Naive thymus-derived CD4-positive, alpha-beta T cell (primary cell): ENCODE measurements around the gene RNF125. TPM values are rescaled to one million over a fixed set of nuclear protein-coding genes. Genes with fewer than 3 reads are reported as not detected.

Experiments used
- ATAC-seq: fragments of 150-1000 bp; cut with Tn5 transposase; 2 replicates; pipeline ENCODE4 v1.10.0; 2021; ENCODE audit warnings: mild to moderate bottlenecking, moderate library complexity
- CTCF ChIA-PET: fragments of 350-600 bp; sonication (Branson Sonifier 250); formaldehyde crosslinking; loops from one replicate; lab custom pipeline; 2021; ENCODE audit warnings: antibody characterized with exemption; lab: Charles Lee
- POLR2A ChIA-PET: fragments of 350-600 bp; sonication (Branson Sonifier 250); formaldehyde crosslinking; loops from one replicate; lab custom pipeline; 2021; ENCODE audit warnings: antibody characterized with exemption, inconsistent platforms; lab: Charles Lee
- DNase-seq, 9 donors: peaks; one replicate each; pipeline versions ENCODE4 v3.0.0 to v3.0.0-alpha.2; 2020 to 2022; ENCODE audit warnings: mixed read lengths in 1 of 9
- H3K27ac ChIP-seq: one replicate; pipeline ENCODE4 v1.7.0; 2013; ENCODE audit warnings: mild to moderate bottlenecking, low read depth, low read length, moderate library complexity
- H3K27me3 ChIP-seq, 2 donors: one replicate each; pipeline ENCODE4 v1.7.0; 2013; ENCODE audit warnings: low read length in 2 of 2, mild to moderate bottlenecking in 2 of 2, moderate library complexity in 2 of 2; ENCODE audit not compliant: control insufficient read depth in 2 of 2, insufficient read depth in 2 of 2
- H3K36me3 ChIP-seq, 3 experiments: 1 replicate in 2 of 3; 2 replicates in 1 of 3; pipeline ENCODE4 v1.7.0; 2013; ENCODE audit warnings: low read length in 3 of 3, mild to moderate bottlenecking in 3 of 3, moderate library complexity in 1 of 3; ENCODE audit not compliant: insufficient read depth in 3 of 3, control insufficient read depth in 2 of 3
- H3K4me1 ChIP-seq, 2 donors: one replicate each; pipeline ENCODE4 v1.7.0; 2013; ENCODE audit warnings: low read length in 2 of 2, mild to moderate bottlenecking in 2 of 2, moderate library complexity in 1 of 2; ENCODE audit not compliant: control insufficient read depth in 2 of 2, insufficient read depth in 2 of 2
- H3K4me3 ChIP-seq: 2 replicates; pipeline ENCODE4 v1.7.0; 2013; ENCODE audit warnings: mild to moderate bottlenecking, low read length
- H3K9me3 ChIP-seq, 3 experiments: 1 replicate in 2 of 3; 2 replicates in 1 of 3; pipeline ENCODE4 v1.7.0; 2013; ENCODE audit warnings: low read length in 3 of 3; ENCODE audit not compliant: control insufficient read depth in 2 of 3
- H3K27ac Mint-ChIP-seq, 9 donors: one replicate each; pipeline ENCODE4 v1.8.0; 2020 to 2022; ENCODE audit warnings: mixed read lengths in 9 of 9, mild to moderate bottlenecking in 8 of 9, moderate library complexity in 5 of 9, inconsistent platforms in 2 of 9
- H3K27me3 Mint-ChIP-seq, 5 donors: one replicate each; pipeline ENCODE4 v1.8.0; 2021 to 2022; ENCODE audit warnings: mixed read lengths in 5 of 5, mild to moderate bottlenecking in 1 of 5
- H3K36me3 Mint-ChIP-seq, 5 donors: one replicate each; pipeline ENCODE4 v1.8.0; 2020 to 2022; ENCODE audit warnings: mixed read lengths in 5 of 5, mild to moderate bottlenecking in 3 of 5, inconsistent platforms in 1 of 5
- H3K4me1 Mint-ChIP-seq, 7 donors: one replicate each; pipeline ENCODE4 v1.8.0; 2020 to 2022; ENCODE audit warnings: mixed read lengths in 7 of 7, mild to moderate bottlenecking in 3 of 7, inconsistent platforms in 1 of 7
- H3K4me3 Mint-ChIP-seq, 10 donors: one replicate each; pipeline ENCODE4 v1.8.0; 2020 to 2022; ENCODE audit warnings: mild to moderate bottlenecking in 10 of 10, mixed read lengths in 10 of 10, moderate library complexity in 6 of 10, inconsistent platforms in 2 of 10
- H3K9me3 Mint-ChIP-seq, 11 donors: one replicate each; pipeline ENCODE4 v1.8.0; 2020 to 2022; ENCODE audit warnings: mixed read lengths in 11 of 11, mild to moderate bottlenecking in 4 of 11, inconsistent platforms in 1 of 11, moderate library complexity in 1 of 11
- intact Hi-C, 2 donors: fragments of 100-400 bp; cut with micrococcal nuclease; formaldehyde crosslinking; loops; one replicate each; pipeline ENCODE4 v1.15.1; 2023
- polyA plus RNA-seq, 2 donors: library from polyadenylated mRNA; unstranded; fragments of 300-500 nt; fragmentation: Illumina TruSeq; gene quantifications; one replicate each; pipeline ENCODE4 v1.2.3, GENCODE V29; 2021
- total RNA-seq, 6 experiments: library from RNA in 5 of 6; stranded (reverse) in 5 of 6; gene quantifications; 1 replicate in 5 of 6; 2 replicates in 1 of 6; pipeline ENCODE4 v1.2.3 and lab custom pipeline; 2021 to 2026

Gene RNF125
- total and polyA plus RNA-seq, 7 experiments from 2014 or later = 20.9 to 64.7 (median 37.1) TPM

DNA sequence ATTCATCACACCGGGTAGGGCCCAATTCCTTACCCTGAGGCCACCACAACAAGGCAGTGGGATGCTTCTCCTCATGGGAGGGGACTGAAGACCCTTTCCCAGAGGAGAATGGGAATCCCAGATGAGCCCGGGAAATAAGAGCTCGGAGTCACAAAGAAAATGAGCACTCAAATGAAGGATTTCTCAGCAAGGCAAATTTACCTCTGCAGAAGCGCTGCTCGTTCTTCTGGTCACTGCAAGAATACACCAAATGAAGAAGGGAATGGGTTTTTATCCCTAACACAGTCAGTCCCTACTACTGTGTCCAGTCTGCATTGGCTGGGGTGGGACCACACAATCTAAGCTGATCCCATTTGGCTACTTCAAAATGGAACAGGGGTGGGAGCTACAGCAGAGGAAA is 40.0 kb upstream of the RNF125 start:
- H3K36me3 Mint-ChIP-seq = peaks cover 4 to 14% (median 11%) of the 10 kb centered on the region in 5 donors
- DNase-seq (no peak), ATAC-seq (no peak)
- peaks cover 4 to 59% (median 34%) of the 10 kb centered on the region in 11 donors for H3K9me3 Mint-ChIP-seq
- no peak overlapping the region for H3K4me3 Mint-ChIP-seq
- ChIA-PET CTCF (no interaction called here), POLR2A (no interaction called here)
- peak overlapping the region in 1 of 9 donors; percentile 51 for H3K27ac Mint-ChIP-seq
- Histone ChIP-seq H3K27ac (no peak overlapping the region), H3K36me3 (no peaks in the 10 kb centered on the region), H3K27me3 (no peaks in the 10 kb centered on the region), H3K4me1 (peaks cover 3 to 9% of the 10 kb centered on the region in 2 donors), H3K9me3 (peaks cover 0 to 33% (median 4%) of the 10 kb centered on the region in 3 experiments), H3K4me3 (no peak overlapping the region)
- intact Hi-C loops = loop anchor here in 1 of 2 donors (5.0 kb wide), 2 partner anchors 236 to 421 kb away; no protein-coding TSS in a partner anchor
- H3K27me3 Mint-ChIP-seq = peaks cover 0 to 2% (median 0%) of the 10 kb centered on the region in 5 donors
- peaks cover 0 to 12% (median 7%) of the 10 kb centered on the region in 7 donors for H3K4me1 Mint-ChIP-seq

DNA sequence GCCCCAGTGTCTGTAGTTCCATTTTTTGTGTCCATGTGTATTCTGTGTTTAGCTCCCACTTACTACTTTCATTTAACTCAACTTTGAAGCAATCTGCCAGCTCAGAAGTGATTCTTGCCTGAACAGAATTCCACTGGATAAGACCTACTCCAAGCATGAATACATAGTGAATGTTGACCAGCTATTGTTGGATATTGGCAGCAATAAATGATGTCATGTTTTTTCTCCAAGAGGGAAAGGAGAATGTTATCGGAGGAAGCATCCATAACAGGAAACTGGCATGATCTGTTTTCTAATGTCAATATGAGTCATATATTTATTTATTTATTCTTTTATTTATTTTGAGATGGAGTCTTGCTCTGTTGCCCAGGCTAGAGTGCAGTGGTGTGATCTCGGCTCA is 38.9 kb upstream of the RNF125 start:
- H3K27me3 ChIP-seq = no peaks in the 10 kb centered on the region
- H3K36me3 ChIP-seq = no peaks in the 10 kb centered on the region
- CTCF ChIA-PET = interaction anchor here (0.6 kb wide), 1 partner anchor 132 kb away, joined by 3 read pairs; no protein-coding TSS in a partner anchor
- Mint-ChIP-seq H3K9me3 (peaks cover 2 to 48% (median 25%) of the 10 kb centered on the region in 11 donors), H3K4me1 (peaks cover under 1 to 23% (median 18%) of the 10 kb centered on the region in 7 donors), H3K4me3 (no peak overlapping the region), H3K36me3 (peaks cover 0 to 6% (median 4%) of the 10 kb centered on the region in 5 donors), H3K27ac (no peak overlapping the region), H3K27me3 (no peaks in the 10 kb centered on the region)
- no peak overlapping the region for H3K27ac ChIP-seq
- ATAC-seq (no peak), DNase-seq (no peak)
- POLR2A ChIA-PET = no interaction called here
- H3K4me1 ChIP-seq = peaks cover 11 to 20% of the 10 kb centered on the region in 2 donors
- H3K4me3 ChIP-seq = no peak overlapping the region
- H3K9me3 ChIP-seq = peaks cover 0 to 22% (median 0%) of the 10 kb centered on the region in 3 experiments
- intact Hi-C loops = loop anchor here in 1 of 2 donors (5.0 kb wide), 3 partner anchors 38 to 422 kb away; partner anchors contain the start of gene RNF125

DNA sequence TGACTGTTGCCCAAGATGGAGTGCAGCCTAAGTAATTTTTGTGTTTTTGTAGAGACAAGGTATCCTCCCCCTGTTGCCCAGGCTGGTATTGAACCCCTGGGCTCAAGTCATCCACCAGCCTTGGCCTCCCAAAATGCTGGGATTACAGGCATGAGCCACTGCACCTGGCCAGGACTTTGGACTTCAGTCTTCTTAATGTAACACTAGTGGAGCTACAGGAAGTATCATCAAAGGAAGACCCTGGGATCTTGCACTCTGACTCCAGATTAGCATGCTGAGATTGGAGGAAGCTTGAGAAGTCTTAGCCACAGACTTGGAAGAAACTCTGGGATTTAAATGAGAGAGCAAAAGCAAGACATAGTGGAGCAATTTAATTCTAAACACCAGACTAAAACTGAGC is 37.8 kb upstream of the RNF125 start:
- DNase-seq (no peak), ATAC-seq (no peak)
- peaks cover 3 to 31% (median 20%) of the 10 kb centered on the region in 7 donors for H3K4me1 Mint-ChIP-seq
- ChIA-PET CTCF (interaction anchor here (0.7 kb wide), 1 partner anchor 38 kb away, joined by 3 read pairs; no protein-coding TSS in a partner anchor), POLR2A (no interaction called here)
- no peak overlapping the region for H3K27ac Mint-ChIP-seq
- peaks cover 12 to 21% of the 10 kb centered on the region in 2 donors for H3K4me1 ChIP-seq
- H3K4me3 ChIP-seq = no peak overlapping the region
- intact Hi-C loops = loop anchor here in 1 of 2 donors (5.0 kb wide), 1 partner anchor 36 kb away; the partner anchor contains the start of gene RNF125
- H3K9me3 Mint-ChIP-seq = peaks cover 0 to 36% (median 16%) of the 10 kb centered on the region in 11 donors
- no peak overlapping the region for H3K27ac ChIP-seq
- H3K36me3 Mint-ChIP-seq = peaks cover 0 to 6% (median 3%) of the 10 kb centered on the region in 5 donors
- H3K27me3 ChIP-seq = no peaks in the 10 kb centered on the region
- H3K4me3 Mint-ChIP-seq = no peak overlapping the region
- peaks cover 0 to 15% (median 0%) of the 10 kb centered on the region in 3 experiments for H3K9me3 ChIP-seq
- H3K36me3 ChIP-seq = no peaks in the 10 kb centered on the region
- H3K27me3 Mint-ChIP-seq = no peaks in the 10 kb centered on the region

DNA sequence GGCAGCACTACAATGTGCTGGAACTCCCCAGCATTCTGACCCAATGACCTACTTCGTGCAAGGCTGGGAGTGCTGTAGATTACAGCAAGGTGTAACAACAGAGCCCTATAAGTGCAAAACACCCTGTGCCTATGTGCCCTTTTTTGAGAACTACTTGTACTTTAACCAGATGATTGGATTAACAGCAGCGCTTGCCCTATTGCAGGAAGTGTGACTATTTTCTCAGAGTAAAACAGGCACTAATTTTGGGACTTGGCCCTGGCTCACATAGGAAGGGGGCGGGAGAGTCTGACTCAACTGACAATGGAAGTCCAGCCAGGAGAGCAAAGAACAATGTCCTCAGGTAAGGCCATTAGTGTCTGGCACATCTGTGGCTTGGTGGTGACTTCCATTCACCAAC is 35.6 kb upstream of the RNF125 start:
- intact Hi-C loops = loop anchor here in 1 of 2 donors (5.0 kb wide), 1 partner anchor 34 kb away; the partner anchor contains the start of gene RNF125
- Mint-ChIP-seq H3K4me3 (peak overlapping the region in 2 of 10 donors; percentile 5 to 42), H3K4me1 (peaks cover 3 to 31% (median 20%) of the 10 kb centered on the region in 7 donors), H3K36me3 (peaks cover 0 to 4% (median 2%) of the 10 kb centered on the region in 5 donors), H3K27ac (peak overlapping the region in 2 of 9 donors; percentile 21 to 43), H3K27me3 (no peaks in the 10 kb centered on the region), H3K9me3 (peaks cover 0 to 17% (median 11%) of the 10 kb centered on the region in 11 donors)
- no peak overlapping the region for H3K4me3 ChIP-seq
- ChIA-PET POLR2A (interaction anchor here (1.2 kb wide), 1 partner anchor 36 kb away, joined by 4 read pairs; the partner anchor contains the start of gene RNF125), CTCF (no interaction called here)
- H3K9me3 ChIP-seq = peaks cover 0 to 11% (median 0%) of the 10 kb centered on the region in 3 experiments
- H3K36me3 ChIP-seq = no peaks in the 10 kb centered on the region
- H3K27ac ChIP-seq = no peak overlapping the region
- ATAC-seq = no peak
- no peak for DNase-seq
- H3K27me3 ChIP-seq = no peaks in the 10 kb centered on the region
- H3K4me1 ChIP-seq = peaks cover 12 to 21% of the 10 kb centered on the region in 2 donors

DNA sequence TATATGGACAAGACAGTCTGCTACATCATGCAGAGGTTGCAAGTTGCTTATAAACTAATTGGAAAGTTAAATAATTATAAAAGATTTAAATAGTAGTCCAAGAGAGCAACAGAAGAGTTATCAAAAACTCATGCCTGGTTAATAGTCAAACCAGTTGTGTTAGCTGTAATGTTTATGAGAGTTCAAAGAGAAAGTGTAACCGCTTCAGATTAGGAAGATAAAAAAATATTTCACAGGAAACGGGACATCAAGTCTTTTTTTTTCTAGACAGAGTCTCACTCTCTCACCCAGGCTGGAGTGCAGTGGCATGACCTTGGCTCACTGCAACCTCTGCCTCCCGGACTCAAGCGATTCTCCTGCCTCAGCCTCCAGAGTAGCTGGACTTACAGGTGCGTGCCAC is 34.6 kb upstream of the RNF125 start:
- no peaks in the 10 kb centered on the region for H3K27me3 ChIP-seq
- no peak for ATAC-seq
- H3K27me3 Mint-ChIP-seq = no peaks in the 10 kb centered on the region
- H3K4me3 Mint-ChIP-seq = peak overlapping the region in 4 of 10 donors; percentile 21 to 42 (median 28)
- peaks cover 0 to 1% (median 0%) of the 10 kb centered on the region in 3 experiments for H3K9me3 ChIP-seq
- ChIA-PET CTCF (no interaction called here), POLR2A (interaction anchor here (0.6 to 1.6 kb wide), 2 partner anchors 35 to 151 kb away, joined by 4 to 9 read pairs; partner anchors contain the start of gene RNF125)
- peak in 1 of 9 donors; percentile 12 for DNase-seq
- no peak overlapping the region for H3K27ac ChIP-seq
- H3K36me3 ChIP-seq = no peaks in the 10 kb centered on the region
- peaks cover 0 to 3% (median 0%) of the 10 kb centered on the region in 5 donors for H3K36me3 Mint-ChIP-seq
- H3K27ac Mint-ChIP-seq = peak overlapping the region in 1 of 9 donors; percentile 63
- H3K4me3 ChIP-seq = no peak overlapping the region
- peaks cover 0 to 8% (median 4%) of the 10 kb centered on the region in 11 donors for H3K9me3 Mint-ChIP-seq
- intact Hi-C loops = loop anchor here (2.0 to 5.0 kb wide), 2 partner anchors 33 to 35 kb away; partner anchors contain the start of gene RNF125 (in 2 of the 2)
- H3K4me1 Mint-ChIP-seq = peaks cover 3 to 31% (median 20%) of the 10 kb centered on the region in 7 donors
- H3K4me1 ChIP-seq = peaks cover 12 to 21% of the 10 kb centered on the region in 2 donors

DNA sequence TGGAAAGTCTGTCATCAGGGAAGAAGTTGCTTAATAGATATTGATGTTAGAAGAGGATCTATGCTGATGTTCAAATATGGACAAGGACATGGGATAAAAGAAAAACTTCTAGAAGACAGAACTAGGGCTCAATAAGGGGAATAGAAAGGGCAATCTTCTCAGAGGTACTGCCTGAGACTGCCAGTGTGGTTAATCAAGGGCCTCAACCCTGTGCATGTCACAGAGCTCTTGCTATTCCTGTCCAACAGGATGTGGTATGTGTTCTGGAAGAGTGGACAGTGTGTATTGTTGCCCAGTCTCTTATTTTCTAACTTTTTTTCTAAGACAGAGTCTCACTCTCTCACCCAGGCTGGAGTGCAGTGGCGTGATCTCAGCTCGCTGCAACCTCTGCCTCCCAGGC is 27.8 kb upstream of the RNF125 start:
- H3K36me3 Mint-ChIP-seq = no peaks in the 10 kb centered on the region
- DNase-seq = no peak
- H3K27me3 ChIP-seq = no peaks in the 10 kb centered on the region
- H3K4me1 Mint-ChIP-seq = peaks cover 0 to 2% (median 0%) of the 10 kb centered on the region in 7 donors
- ATAC-seq = no peak
- H3K27me3 Mint-ChIP-seq = peaks cover 0 to under 1% (median 0%) of the 10 kb centered on the region in 5 donors
- no peaks in the 10 kb centered on the region for H3K9me3 ChIP-seq
- no peaks in the 10 kb centered on the region for H3K9me3 Mint-ChIP-seq
- H3K4me3 ChIP-seq = no peak overlapping the region
- no peaks in the 10 kb centered on the region for H3K4me1 ChIP-seq
- no peak overlapping the region for H3K27ac Mint-ChIP-seq
- intact Hi-C loops = no loop called here
- ChIA-PET POLR2A (no interaction called here), CTCF (no interaction called here)
- no peaks in the 10 kb centered on the region for H3K36me3 ChIP-seq
- no peak overlapping the region for H3K27ac ChIP-seq
- no peak overlapping the region for H3K4me3 Mint-ChIP-seq
